IMR-90 (cell line): ENCODE data around the gene CLEC19A. TPM values are rescaled to one million over a fixed set of nuclear protein-coding genes. Genes with fewer than 3 reads are reported as not detected.

ENCODE experiments used
- ATAC-seq: fragments of 200-7000 bp; cut with Tn5 transposase; 2 replicates; pipeline ENCODE4 v1.9.1; 2020; ENCODE audit warnings: low read depth, mild to moderate bottlenecking, moderate library complexity
- BruUV-seq: library from RNA; stranded (reverse); fragments of 400-500 nt; replicated peaks from 2 replicates; lab custom pipeline; 2021; lab: Mats Ljungman, UMichigan
- CTCF ChIA-PET: fragments of 300-600 bp; formaldehyde crosslinking; extraction: SDS; loops from one replicate; lab custom pipeline; 2021; ENCODE audit warnings: antibody characterized with exemption; lab: Yijun Ruan, JAX
- POLR2A ChIA-PET: fragments of 300-600 bp; sonication (Branson Sonifier 250); formaldehyde crosslinking; loops from one replicate; lab custom pipeline; 2022; ENCODE audit warnings: antibody characterized with exemption; ENCODE audit not compliant: unreplicated experiment; lab: Charles Lee
- DNase-seq: peaks from one replicate; pipeline ENCODE4 v3.0.0; 2013
- H2AFZ ChIP-seq: replicated peaks from 2 replicates; pipeline ENCODE3; 2013; ENCODE audit warnings: low read length, mild to moderate bottlenecking; ENCODE audit not compliant: poor library complexity
- H2AK5ac ChIP-seq: 2 replicates; pipeline ENCODE4 v1.6.1; 2013; ENCODE audit warnings: low read depth, low read length, inconsistent platforms
- H2AK9ac ChIP-seq: replicated peaks from 2 replicates; pipeline ENCODE3; 2013; ENCODE audit warnings: mild to moderate bottlenecking, low read depth, low read length, moderate library complexity; ENCODE audit not compliant: poor library complexity
- H2BK120ac ChIP-seq: 2 replicates; pipeline ENCODE4 v1.6.1; 2013; ENCODE audit warnings: low read depth, low read length, inconsistent platforms
- H2BK15ac ChIP-seq: 3 replicates; pipeline ENCODE4 v1.6.1; 2013; ENCODE audit warnings: low read depth, low read length, inconsistent platforms
- H2BK20ac ChIP-seq: 2 replicates; pipeline ENCODE4 v1.6.1; 2013; ENCODE audit warnings: low read depth, mild to moderate bottlenecking, inconsistent platforms, low read length, moderate library complexity
- H2BK5ac ChIP-seq: 2 replicates; pipeline ENCODE4 v1.6.1; 2013; ENCODE audit warnings: mild to moderate bottlenecking, low read depth, low read length, inconsistent platforms; ENCODE audit not compliant: poor library complexity, severe bottlenecking
- H3K14ac ChIP-seq: replicated peaks from 2 replicates; pipeline ENCODE4 v1.6.1; 2013; ENCODE audit warnings: low read depth, low read length, inconsistent platforms
- H3K18ac ChIP-seq: 2 replicates; pipeline ENCODE4 v1.6.1; 2013; ENCODE audit warnings: low read depth, low read length, control low read depth
- H3K23ac ChIP-seq: 2 replicates; pipeline ENCODE4 v1.6.1; 2013; ENCODE audit warnings: low read depth, low read length, inconsistent platforms
- H3K27ac ChIP-seq: 2 replicates; pipeline ENCODE4 v1.5.1; 2013; ENCODE audit warnings: mild to moderate bottlenecking, control low read depth, low read length; ENCODE audit not compliant: insufficient read depth
- H3K27me3 ChIP-seq: 2 replicates; pipeline ENCODE4 v1.6.1; 2013; ENCODE audit warnings: low read length; ENCODE audit not compliant: control insufficient read depth, insufficient read depth
- H3K36me3 ChIP-seq: 2 replicates; pipeline ENCODE4 v1.6.1; 2013; ENCODE audit warnings: low read length, mixed read lengths; ENCODE audit not compliant: control insufficient read depth, insufficient read depth
- H3K4ac ChIP-seq: 2 replicates; pipeline ENCODE4 v1.6.1; 2013; ENCODE audit warnings: low read depth, low read length, inconsistent platforms
- H3K4me1 ChIP-seq: 2 replicates; pipeline ENCODE4 v1.6.1; 2013; ENCODE audit warnings: low read length, mixed read lengths; ENCODE audit not compliant: control insufficient read depth, insufficient read depth
- H3K4me2 ChIP-seq: 2 replicates; pipeline ENCODE4 v1.6.1; 2013; ENCODE audit warnings: low read depth, mild to moderate bottlenecking, control low read depth, low read length, moderate library complexity
- H3K4me3 ChIP-seq: 2 replicates; pipeline ENCODE4 v1.5.1; 2013; ENCODE audit warnings: low read depth, mild to moderate bottlenecking, control low read depth, low read length, moderate library complexity; ENCODE audit not compliant: insufficient read depth
- H3K56ac ChIP-seq: 2 replicates; pipeline ENCODE4 v1.6.1; 2013; ENCODE audit warnings: low read length, inconsistent platforms; ENCODE audit not compliant: insufficient read depth; ENCODE audit errors: extremely low read depth
- H3K79me1 ChIP-seq, 2 experiments: 2 replicates each; pipeline ENCODE4 v1.6.1; 2013; ENCODE audit warnings: low read length in 2 of 2, inconsistent platforms in 1 of 2, low read depth in 1 of 2
- H3K9ac ChIP-seq: 2 replicates; pipeline ENCODE4 v1.6.1; 2013; ENCODE audit warnings: low read depth, low read length, control low read depth
- H3K9me1 ChIP-seq: 2 replicates; pipeline ENCODE4 v1.6.1; 2013; ENCODE audit warnings: low read length, inconsistent platforms; ENCODE audit not compliant: insufficient read depth
- H3K9me3 ChIP-seq: 2 replicates; pipeline ENCODE4 v1.6.1; 2013; ENCODE audit warnings: low read length; ENCODE audit not compliant: control insufficient read depth, insufficient read depth
- H4K20me1 ChIP-seq: 2 replicates; pipeline ENCODE4 v1.6.1; 2013; ENCODE audit warnings: low read length, inconsistent platforms; ENCODE audit not compliant: insufficient read depth
- H4K5ac ChIP-seq: 2 replicates; pipeline ENCODE4 v1.6.1; 2013; ENCODE audit warnings: mild to moderate bottlenecking, low read depth, low read length, control low read depth
- H4K8ac ChIP-seq, 2 experiments: 2 replicates each; pipeline ENCODE4 v1.6.1; 2013; ENCODE audit warnings: low read depth in 2 of 2, low read length in 2 of 2, control low read depth in 1 of 2, inconsistent platforms in 1 of 2
- H4K91ac ChIP-seq: 2 replicates; pipeline ENCODE4 v1.6.1; 2013; ENCODE audit warnings: low read depth, low read length, inconsistent platforms; ENCODE audit not compliant: insufficient read depth
- BHLHE40 ChIP-seq: fragments of 150-350 bp; IDR thresholded peaks from 2 replicates; pipeline ENCODE4 v1.6.1; 2016; ENCODE audit warnings: mild to moderate bottlenecking, low read depth, low read length
- CEBPB ChIP-seq: IDR thresholded peaks from 2 replicates; pipeline ENCODE4 v1.6.1; 2012; ENCODE audit warnings: low read depth, low read length, improper control_type of control experiment
- CHD1 ChIP-seq: IDR thresholded peaks from 2 replicates; pipeline ENCODE4 v1.6.1; 2012; ENCODE audit warnings: low read depth, low read length, improper control_type of control experiment
- FOS ChIP-seq: fragments of 150-350 bp; IDR thresholded peaks from 2 replicates; pipeline ENCODE4 v1.6.1; 2016; ENCODE audit warnings: low read depth, low read length
- MAZ ChIP-seq: IDR thresholded peaks from 2 replicates; pipeline ENCODE4 v1.6.1; 2012; ENCODE audit warnings: low read depth, mild to moderate bottlenecking, low read length, improper control_type of control experiment, moderate library complexity, borderline replicate concordance
- NFE2L2 ChIP-seq: fragments of 150-350 bp; IDR thresholded peaks from 2 replicates; pipeline ENCODE4 v1.6.1; 2016; ENCODE audit warnings: low read depth, mild to moderate bottlenecking, low read length
- POLR2A ChIP-seq: IDR thresholded peaks from 2 replicates; pipeline ENCODE4 v1.6.1; 2012; ENCODE audit warnings: mild to moderate bottlenecking, low read depth, low read length
- RAD21 ChIP-seq: IDR thresholded peaks from 2 replicates; pipeline ENCODE4 v1.6.1; 2012; ENCODE audit warnings: low read length, improper control_type of control experiment
- RCOR1 ChIP-seq: IDR thresholded peaks from 2 replicates; pipeline ENCODE4 v1.6.1; 2012; ENCODE audit warnings: mild to moderate bottlenecking, low read length, improper control_type of control experiment; ENCODE audit not compliant: insufficient replicate concordance
- RFX5 ChIP-seq: IDR thresholded peaks from 2 replicates; pipeline ENCODE4 v1.8.0; 2012; ENCODE audit warnings: low read depth, mild to moderate bottlenecking, low read length, moderate library complexity
- WGBS, 2 experiments: methylation state at CpG; one replicate each; pipeline versions ENCODE4 v1.1.5 to v1.1.7; 2013; ENCODE audit warnings: missing lambda C conversion rate in 2 of 2; ENCODE audit not compliant: insufficient read length in 1 of 2; ENCODE audit errors: extremely low coverage in 2 of 2; 5-methylcytosine and 5-hydroxymethylcytosine counted together
- dilution Hi-C: fragments of 300-500 bp; cut with HindIII; formaldehyde crosslinking; loops from one replicate; pipeline ENCODE4 v1.14.3; 2018; ENCODE audit warnings: low sequenced_read_pairs; ENCODE audit not compliant: unreplicated experiment
- in situ Hi-C: fragments of 300-500 bp; cut with MboI; formaldehyde crosslinking; loops from 3 replicates; pipeline ENCODE4 v1.14.3; 2019; ENCODE audit warnings: low sequenced_read_pairs, inconsistent platforms, mixed read lengths
- intact Hi-C: fragments of 100-400 bp; cut with micrococcal nuclease; formaldehyde crosslinking; loops from 2 replicates; pipeline ENCODE4 v1.10.0; 2022
- polyA plus RNA-seq, 3 experiments: library from polyadenylated mRNA; depleted of rRNA; stranded (reverse); fragments of >200 nt; gene quantifications; 2 replicates each; pipeline ENCODE4 v1.2.3, GENCODE V29; 2012; ENCODE audit warnings: low replicate concordance in 1 of 3
- total RNA-seq: library from RNA; depleted of rRNA; stranded (reverse); fragments of >200 nt; gene quantifications from 2 replicates; pipeline ENCODE4 v1.2.3, GENCODE V29; 2012
- TF ChIP-seq, protein P1 (sequence below): fragments of 150-350 bp; IDR thresholded peaks from 2 replicates; pipeline ENCODE4 v1.6.1; 2017; ENCODE audit warnings: mild to moderate bottlenecking, antibody characterized with exemption, low read length, low read depth

The CLEC19A gene
- total and polyA plus RNA-seq, 2 of the 4 experiments (the other 2 are of a cell fraction) = not detected

DNA sequence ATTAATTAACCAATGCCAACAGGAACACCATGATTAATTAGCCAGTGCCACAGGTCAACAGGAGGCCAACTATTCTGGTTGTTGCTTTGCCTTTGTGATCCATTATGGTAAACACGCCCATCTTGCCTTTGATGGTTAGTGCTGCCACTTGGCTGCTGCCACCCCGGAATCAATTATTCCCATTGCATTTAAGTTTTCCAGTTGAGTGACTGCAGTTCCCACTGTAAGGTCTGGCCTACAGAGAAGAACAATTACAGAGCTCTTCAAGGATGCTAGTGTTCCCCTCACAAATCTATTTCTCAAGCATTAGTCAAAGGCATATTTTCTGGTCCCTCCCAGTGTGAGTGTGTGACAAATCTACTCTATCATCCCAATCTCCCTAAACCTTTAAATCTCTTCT, 7.1 kb upstream of the CLEC19A start:
- Histone ChIP-seq H3K4ac (no peak overlapping the region), H2AK5ac (no peak overlapping the region), H3K79me1 (no peaks in the 10 kb centered on the region), H4K91ac (no peak overlapping the region), H3K27me3 (no peaks in the 10 kb centered on the region), H3K9me3 (no peaks in the 10 kb centered on the region), H3K23ac (no peak overlapping the region), H3K56ac (no peak overlapping the region), H4K8ac (no peak overlapping the region), H3K18ac (no peak overlapping the region), H3K4me2 (no peak overlapping the region), H2BK20ac (no peak overlapping the region), H3K36me3 (no peaks in the 10 kb centered on the region), H2BK120ac (no peak overlapping the region), H3K27ac (no peak overlapping the region), H4K20me1 (no peaks in the 10 kb centered on the region), H2BK5ac (no peak overlapping the region), H3K9ac (no peak overlapping the region), H4K5ac (no peak overlapping the region), H3K14ac (no peak overlapping the region), H3K4me1 (no peaks in the 10 kb centered on the region), H3K4me3 (no peak overlapping the region), H2BK15ac (no peak overlapping the region), H2AFZ (no peak overlapping the region), H2AK9ac (no peak overlapping the region), H3K9me1 (no peaks in the 10 kb centered on the region)
- POLR2A ChIA-PET = no interaction called here
- 20% methylated on average over 1 of the region's 2 CpGs; no CpG with 5 or more reads in 1 of the 2 experiments for WGBS, 2 experiments
- in situ Hi-C loops (no loop called here), intact Hi-C loops (no loop called here), dilution Hi-C loops (no loop called here)
- DNase-seq (no peak), ATAC-seq (no peak)
- TF ChIP-seq MAZ (no peak), CHD1 (no peak), RCOR1 (no peak), CEBPB (no peak), NFE2L2 (no peak), RFX5 (no peak), BHLHE40 (no peak), POLR2A (no peak), RAD21 (no peak), FOS (no peak)
- TF ChIP-seq, protein P1, sequence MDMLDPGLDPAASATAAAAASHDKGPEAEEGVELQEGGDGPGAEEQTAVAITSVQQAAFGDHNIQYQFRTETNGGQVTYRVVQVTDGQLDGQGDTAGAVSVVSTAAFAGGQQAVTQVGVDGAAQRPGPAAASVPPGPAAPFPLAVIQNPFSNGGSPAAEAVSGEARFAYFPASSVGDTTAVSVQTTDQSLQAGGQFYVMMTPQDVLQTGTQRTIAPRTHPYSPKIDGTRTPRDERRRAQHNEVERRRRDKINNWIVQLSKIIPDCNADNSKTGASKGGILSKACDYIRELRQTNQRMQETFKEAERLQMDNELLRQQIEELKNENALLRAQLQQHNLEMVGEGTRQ = no peak
- no TSS peak for BruUV-seq
- CTCF ChIA-PET = no interaction called here
